ENCODE measurements around the gene CKAP5.
"Not testable (repeated sequence)": the region's sequence is repeated elsewhere in the genome, so short reads cannot be mapped to it uniquely, and the experiment has no call there.

Gene CKAP5

DNA sequence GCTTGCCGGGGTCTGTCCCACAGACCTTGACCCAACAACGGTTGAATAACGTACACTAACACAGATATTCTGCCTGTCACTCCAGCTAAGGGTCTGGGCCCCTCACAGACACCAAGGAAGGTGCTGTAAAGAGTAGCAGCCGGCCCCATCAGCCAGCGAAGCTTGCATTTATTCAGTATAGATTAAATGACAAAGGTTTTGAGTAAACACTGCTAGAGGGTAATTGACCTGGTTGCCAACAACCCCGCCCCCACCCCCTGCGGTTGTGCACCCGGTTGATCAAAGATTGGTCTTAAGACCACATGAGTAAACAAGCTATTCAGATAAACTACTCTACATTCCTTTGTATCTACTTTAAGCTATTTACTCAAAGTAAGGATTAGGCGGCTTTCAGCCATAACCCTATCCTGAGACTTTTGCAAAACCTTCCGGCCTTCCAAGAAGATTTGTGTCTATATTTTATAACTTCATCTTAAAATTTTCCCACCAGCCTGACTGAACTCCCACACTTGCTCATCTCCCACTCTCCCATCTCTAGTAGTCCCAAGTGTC lies 4.8 kb upstream of the CKAP5 start:
- no peak for DNase-seq

DNA sequence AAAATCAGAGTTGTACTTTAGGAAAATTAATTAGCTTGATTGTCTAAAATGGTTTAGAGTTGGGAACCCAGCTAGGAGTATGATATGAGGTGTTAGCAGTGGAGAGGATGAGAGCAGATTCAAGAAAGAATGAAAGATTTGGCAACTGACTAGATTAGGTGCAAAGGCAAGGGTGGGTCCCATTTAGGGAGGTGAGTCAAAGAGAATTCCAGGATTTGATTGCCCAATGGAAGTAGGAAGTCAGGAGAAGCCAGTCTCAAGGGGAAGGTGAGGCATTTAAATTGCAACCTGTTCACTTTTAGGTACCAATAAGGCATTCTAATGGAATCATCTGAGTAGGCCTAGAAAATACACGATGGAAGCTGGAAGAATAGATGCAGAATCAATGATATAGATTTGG lies 3.6 kb upstream of the CKAP5 start:
- DNase-seq, result no peak

DNA sequence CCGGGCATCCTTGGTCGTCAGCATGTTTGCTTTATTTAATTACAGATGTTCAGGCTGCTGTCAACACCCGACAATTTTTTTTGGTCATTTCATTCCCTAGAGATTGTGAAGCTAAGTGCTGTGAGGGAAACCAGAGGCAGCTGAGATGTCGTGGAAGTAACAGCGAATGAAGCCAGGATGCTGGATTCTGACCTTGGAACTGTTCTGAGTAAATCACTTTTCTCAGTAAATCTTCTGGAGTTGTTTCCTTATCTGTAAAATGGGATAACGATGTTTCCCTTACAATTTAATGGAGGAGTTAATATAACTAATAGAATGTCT lies 390 bp upstream of the CKAP5 start:
- DNase-seq, result no peak

DNA sequence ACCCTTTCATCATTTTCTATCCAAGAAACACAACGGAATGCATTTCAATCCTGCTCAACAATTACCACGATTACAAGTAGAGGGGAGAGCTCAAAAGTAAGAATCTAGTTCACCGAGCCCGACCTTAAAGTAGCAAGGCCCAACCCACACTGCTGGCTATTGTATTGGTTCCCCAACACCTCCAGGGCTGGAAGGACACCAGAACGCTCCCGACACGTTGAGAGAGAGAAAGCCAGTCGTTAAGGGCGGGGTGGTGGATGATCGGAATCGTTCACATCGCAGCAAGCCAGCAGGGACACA lies 690 bp downstream of the CKAP5 start:
- no peak for DNase-seq

DNA sequence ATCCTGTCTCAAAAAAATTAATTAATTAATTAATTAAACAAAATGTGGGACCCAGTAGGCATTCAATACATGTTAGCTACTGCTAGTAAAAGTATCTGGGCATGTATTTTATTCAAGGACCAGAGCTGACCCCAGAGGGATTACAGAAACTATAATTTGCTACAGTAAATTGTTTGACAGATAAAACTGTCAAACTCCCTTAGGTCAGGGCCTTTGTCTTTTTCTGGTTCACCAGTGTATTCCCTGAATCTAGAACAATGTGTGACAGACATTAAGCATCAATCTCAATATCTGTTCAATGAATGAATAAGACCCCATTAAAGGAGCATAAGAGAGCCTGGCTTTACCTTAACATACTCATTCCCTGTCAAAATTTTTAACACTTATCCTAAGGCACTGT lies 6.0 kb downstream of the CKAP5 start:
- DNase-seq, result no peak

DNA sequence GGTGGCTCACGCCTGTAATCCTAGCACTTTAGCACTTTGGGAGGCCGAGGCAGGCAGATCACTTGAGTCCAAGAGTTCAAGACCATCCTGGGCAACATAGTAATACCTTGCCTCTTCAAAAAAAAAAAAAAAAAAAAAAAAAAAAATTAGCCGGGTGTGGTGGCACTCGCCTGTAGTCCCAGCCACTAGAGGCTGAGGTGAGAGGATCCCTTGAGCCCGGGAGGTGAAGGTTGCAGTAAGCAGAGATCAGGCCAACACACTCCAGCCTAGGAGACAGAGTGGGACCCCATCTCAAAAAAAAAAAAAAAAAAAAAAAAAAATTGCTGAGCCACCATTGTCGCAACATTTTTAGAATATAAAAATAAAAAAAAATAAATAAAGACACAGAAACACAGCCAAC lies 7.6 kb downstream of the CKAP5 start:
- no peak for DNase-seq

DNA sequence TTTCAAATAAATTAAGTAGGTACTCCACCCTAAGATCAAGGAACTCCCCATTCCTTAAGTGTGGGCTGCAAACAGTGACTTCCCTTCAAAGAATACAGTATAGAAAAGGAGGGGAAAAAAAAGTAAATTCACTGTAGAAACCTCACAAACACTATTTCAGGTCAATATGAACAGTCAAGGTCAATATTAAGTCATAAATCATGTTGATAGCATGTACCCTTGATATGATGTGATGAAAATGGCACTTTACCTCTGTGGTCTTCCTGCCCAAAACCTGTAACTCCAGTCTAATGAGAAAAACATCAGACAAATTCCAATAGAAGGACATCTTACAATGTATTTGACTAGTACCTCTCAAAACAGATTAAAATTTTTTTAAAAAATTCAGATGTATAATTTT lies 8.2 kb downstream of the CKAP5 start:
- DNase-seq, result no peak

DNA sequence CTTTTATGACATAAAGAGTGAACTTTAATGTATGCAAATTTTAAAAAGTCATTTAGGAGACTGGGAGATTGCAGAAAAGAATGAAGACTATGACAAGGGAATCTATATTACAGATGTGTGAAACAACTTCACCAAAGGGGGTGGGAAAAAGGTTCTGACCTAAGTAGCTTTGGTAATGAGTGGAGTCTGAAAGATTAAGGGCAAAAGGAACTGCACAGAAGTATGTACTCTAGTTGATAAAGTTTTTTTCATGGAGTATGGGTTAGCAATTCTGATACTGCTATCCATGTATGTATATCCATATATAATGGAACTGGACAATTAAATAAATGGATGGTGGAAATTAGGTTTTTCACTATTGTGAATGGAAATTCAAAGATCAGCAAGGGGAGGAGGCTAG lies 9.2 kb downstream of the CKAP5 start:
- no peak for DNase-seq

DNA sequence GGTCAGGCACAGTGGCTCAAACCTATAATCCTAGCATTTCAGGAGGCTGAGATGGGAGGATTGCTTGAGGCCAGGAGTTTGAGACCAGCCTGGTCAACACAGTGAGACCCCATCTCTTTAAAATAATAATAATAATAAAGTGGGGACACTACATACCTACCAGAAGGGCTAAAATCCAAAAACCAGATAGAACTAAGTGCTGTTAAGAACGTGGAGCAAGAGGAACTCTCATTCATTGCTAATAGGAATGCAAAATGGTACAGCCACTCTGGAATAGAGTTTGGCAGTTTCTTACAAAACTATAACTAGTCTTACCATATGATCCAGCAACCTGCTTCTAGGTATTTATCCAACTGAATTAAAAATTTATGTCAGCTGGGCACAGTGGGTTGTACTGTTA lies 9.6 kb downstream of the CKAP5 start:
- DNase-seq, result no peak

DNA sequence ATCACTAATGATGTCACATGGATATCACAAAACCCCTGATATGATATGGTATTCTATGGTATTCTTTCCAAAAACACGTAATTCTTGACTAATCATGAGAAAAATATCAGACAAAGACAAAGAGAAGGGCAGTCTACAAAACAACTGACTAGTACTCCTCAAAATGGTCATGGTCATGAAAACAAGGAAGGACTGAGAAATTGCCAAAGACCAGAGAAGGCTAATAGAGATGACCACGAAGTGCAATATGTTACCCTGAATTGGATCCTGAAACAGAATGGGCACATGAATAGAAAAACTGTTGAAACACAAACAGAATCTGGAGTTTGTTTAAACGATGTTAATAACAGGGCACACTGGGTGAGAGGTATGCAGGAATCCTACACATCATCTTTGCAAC lies 10.2 kb downstream of the CKAP5 start:
- no peak for DNase-seq

DNA sequence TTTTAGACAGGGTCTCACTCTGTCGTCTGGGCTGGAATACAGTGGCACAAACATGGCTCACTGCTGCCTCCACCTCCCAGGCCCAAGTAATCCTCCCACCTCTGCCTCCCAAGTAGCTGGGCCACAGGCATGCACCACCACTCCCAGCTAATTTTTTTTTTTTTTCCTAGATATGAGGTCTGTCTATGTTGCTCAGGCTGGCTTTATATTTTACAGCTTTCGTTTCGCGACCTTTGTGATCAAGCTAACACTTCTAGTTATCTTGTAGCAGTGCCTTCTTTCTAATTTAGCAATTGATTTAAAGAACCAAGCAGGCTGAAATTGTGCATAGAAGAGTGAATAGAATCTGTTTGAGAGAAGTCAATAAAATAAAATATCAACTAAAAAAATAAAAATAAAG lies 11.3 kb downstream of the CKAP5 start:
- DNase-seq, result no peak

DNA sequence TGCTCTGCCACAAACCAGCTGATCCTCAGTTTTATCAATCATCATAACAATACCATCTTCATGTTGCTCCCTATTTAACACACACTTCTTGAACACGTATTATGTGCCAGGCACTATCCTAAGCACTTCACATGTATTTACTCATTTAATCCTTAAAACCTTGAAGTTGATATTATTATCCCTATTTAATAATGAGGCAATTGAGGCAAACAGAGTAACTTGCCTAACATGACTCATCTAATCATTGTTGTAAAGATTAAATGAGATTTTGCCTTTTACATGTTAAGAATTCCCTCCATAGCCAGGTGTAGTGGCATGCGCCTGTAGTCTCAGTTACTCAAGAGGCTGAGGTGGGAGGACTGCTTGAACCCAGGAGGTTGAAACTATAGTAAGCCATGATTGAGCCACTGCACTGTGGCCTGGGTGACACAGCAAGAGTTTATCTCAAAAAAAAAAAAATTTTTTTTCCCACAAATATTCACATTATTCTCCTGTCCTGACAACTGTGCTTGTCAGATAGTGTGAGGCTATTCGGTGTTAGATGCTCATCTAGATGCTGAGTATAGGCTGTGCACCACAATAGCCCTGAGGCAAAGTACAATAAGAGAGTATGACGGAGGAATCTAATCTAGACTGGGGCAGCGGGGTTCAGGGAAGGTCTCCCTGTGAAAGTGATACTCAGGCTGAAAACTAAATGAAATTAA lies 13.4 kb downstream of the CKAP5 start:
- no peak for DNase-seq

DNA sequence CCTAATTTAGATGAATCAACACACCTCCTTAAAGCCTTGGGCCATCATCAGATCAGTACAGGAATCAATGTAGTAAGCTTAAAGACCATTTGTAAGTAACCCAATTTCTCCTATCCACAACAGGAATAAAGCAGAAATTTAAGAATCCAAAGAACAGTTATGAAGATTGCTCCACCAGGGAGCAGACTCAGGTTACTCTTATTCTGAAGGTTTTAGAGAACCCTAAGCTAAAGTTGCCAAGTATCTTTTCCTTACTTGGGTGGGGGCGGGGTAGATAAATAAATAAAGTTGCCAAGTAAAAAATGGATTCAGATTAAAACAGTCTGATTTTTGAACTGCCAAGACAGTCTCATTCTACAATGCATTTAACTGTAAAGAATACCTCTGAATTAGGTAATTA lies 18.1 kb downstream of the CKAP5 start:
- no peak for DNase-seq

DNA sequence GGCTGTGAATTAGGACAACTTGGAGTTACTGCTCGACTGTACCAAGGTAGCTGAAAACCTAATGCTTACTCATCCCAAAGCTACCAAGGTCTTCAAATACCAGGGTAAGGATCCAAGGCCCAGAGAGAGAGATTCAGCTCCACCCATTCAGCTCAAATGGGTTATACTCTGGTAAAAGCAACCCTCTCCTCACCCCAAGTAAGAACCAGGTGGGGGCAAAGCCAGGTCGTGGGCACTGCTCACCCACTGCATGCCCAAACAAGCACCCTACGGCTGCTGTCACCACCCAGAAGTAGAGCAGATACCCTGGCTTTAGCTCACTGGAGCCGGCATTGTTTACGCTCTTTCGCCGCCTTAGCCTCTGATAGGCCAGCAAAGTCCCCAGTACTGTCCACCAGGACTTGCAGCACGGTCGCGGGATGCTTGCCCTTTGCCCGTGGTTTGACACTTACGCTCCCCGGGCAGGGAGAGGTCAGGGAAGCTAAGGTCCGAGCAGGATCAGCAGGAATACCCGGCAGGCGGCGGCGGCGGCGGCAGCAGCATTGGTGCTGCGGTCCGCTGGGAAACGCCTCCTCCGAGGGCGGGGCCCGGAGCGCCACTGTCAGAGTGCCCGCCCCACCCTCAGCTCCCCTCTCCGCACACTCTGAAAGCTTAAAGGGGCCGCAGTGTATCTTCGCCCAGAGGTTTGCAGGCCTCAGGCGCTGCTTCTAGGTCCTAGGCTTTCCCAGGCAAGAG lies 19.6 kb downstream of the CKAP5 start:
- DNase-seq, result peak; percentile 43

DNA sequence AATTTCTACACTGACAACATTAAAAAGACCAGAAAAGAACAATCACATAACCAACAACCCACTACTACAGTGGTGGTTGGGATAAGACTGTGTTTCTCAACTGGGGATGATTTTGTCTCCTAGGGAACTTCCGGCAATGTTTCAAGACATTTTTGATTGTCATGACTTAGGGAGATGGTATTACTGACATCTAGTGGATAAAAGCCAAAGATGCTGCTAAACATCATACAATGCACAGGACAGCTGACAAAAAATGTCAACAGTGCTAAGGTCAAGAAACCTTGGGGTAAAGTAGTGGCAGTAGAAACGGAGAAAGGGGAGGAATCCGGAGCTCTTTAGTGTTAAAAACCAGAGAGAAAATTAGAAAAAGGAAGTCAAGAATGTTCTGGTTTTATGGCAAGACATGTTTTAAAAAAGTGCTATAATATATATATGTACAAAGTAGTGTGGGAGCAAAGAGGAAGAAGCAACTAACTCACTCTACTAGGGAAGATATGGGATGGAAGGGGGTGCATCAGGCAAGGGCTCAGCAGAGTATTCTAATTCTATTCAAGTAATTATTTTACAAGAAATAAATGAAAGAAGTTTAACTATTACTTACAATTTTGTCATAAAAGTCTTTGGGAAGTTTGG lies 37.2 kb downstream of the CKAP5 start:
- no peak for DNase-seq

DNA sequence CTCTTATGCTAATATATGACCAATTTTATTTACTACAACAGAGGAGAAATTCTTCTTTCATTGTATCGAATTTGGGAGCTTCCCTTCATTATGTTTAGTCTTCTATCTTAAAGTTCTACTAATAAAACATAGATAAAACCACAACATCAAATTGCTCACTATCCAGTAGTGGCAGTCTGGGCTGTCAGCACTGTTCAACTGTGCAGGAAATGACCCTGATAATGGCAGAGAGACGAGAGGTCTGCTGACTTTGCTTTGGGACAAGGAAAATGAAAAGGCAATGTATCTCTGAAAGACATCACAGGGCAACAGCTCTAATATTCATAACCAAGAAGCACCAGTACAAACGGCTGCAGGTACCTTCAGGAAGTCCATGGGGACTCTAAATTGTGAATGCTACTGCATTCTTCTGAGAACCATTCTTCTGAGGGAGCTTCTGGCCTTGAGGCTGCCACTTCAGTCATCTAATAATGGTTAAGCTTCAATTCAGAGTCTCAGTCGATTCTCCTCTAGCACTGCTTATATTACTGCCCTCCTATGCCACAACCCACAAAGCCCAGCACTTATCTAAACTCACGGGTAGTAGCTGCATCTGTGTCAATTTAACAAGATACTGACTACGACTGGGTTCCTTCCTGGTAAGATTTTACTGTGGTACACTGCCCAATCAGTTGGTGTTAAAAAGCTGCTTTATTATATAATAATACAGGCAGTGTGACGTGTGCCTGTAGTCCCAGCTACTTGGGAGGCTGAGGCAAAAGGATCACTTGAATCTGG lies 44.2 kb downstream of the CKAP5 start:
- DNase-seq, result no peak

DNA sequence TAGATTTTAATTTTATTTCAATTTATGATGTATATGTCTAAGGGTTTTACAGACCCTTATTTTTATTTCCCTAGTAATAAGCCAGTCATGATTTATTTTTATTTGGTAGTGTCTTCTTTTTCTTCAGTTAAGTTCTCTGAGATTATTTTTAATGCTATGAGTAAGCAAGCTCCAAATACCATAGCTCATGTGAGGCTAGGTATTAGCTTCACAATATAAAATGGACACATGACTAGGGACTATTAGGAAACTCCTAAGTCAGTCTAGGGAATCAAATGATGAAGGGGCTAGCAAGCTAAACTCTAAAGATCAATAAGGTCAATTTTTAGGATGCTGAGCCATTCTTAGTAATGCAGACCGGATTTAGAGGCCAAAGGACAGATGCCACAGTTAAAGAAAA lies 45.9 kb downstream of the CKAP5 start:
- DNase-seq, result no peak

DNA sequence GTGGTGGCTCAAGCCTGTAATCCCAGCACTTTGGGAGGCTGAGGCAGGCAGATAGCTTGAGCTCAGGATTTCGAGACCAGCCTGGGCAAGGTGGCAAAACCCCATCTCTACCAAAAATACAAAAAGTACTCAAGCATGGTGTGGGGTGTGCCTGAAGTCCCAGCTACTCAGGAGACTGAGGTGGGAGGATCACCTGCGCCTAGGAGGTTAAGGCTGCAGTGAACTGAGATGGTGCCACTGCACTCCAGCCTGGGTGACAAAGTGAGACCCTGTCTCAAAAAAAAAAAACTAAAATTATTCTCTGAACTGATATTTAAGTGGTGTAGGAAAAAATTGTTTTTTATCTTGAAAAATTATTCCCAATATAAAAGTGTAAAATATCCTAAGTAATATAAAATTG lies 46.4 kb downstream of the CKAP5 start:
- DNase-seq, result not testable (repeated sequence)

DNA sequence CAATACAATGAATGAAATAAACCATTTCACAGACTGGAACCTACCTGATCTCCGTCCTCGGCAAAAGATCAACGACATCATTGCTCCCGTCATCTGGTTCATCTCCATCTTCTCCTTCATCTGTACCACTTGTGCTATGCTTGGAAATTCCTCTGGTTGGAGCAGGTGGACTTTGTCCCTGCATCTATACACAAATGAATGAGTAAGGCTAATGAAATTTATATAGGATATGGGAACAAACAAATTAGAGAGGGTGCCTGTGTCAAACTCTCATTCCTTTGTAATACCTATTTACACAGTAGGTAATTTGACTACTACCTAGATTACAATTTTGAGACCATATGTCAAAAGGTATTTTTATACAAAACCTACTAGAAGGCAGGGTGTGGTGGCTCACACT lies 67.7 kb downstream of the CKAP5 start:
- DNase-seq, result no peak

DNA sequence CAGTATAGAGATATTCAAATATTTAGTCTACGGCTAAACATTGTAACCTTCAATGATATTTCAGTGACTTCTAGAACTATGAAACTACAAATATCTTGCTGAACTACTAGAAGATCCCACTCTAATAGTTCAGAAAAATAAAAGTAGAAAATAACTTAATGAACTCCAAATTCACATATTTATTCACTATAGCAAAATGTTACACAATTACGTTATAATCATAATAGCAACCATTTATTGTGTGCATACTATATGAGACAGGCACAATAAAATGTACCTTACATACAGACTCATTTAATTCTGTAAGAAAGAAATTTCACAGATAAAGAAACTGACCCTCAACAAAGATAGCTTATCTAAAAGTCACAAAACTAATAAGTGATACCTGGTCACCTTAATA lies 69.2 kb downstream of the CKAP5 start:
- DNase-seq, result no peak

DNA sequence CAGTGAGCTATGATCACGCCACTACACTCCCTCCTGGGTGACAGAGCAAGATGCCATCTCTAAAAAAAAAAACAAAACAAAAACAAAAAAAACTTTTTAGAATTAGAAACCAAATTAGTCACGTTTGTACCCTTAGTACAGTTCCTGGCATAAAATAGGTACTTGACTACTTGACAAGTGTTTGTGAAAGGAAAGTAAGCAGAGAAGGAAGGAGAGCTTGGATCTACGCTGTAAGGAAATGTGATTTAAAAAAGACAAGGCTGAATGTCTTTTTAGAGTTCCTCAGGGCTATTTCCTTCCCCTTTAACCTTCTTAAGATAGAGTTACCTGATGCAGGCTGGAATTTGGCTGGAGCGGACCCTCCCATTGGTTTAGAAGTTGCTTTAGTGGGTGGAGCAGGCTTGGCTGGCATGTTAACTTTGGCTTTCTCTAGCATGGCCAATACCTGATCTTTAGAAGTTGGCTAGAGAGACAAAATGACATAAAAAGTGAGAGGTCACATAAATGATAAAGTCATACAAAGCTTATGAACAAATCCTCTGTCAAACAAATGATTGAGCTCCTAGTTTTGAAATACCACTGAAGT lies 76.4 kb downstream of the CKAP5 start:
- no peak for DNase-seq

DNA sequence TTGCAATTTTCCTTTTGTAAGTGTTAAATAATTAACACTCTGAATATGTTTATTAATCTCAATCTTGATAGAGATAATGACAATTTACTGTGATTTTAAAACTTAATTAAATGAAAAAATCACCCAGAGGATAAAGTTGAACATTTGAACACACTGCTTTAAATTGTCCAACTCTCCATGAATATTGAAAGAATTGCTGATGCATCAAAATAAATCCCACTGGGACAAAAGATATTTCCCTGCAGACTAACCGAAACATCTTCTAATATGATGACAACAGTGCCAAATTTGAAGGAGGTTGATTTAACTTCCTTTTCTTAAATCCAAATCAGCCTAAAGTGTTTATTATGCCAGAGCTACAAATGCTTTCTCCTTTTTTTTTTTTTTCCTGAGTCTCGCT lies 79.4 kb downstream of the CKAP5 start:
- no peak for DNase-seq

DNA sequence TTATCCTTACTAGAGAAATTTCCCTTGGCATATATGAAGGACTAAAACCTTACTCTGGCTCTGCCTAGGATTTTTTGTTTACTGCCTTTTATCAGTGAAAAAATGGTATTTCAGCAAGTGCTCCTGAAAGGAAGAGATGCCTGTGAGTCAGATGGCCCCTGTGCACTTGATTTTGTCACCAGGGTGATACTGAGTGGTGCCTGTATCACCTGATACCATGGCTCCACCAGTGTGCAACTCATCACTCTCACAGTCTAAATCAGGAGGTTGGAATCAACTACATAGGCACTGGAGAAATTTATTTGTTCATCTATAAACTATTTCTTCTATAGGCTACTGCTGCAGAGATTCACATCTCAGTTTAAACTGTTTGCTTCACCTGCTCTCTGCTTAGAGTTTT lies 83.8 kb downstream of the CKAP5 start:
- DNase-seq, result no peak
